ENCODE measurements around the gene GTSE1. TPM values are rescaled to one million over a fixed set of nuclear protein-coding genes. Genes with fewer than 3 reads are reported as not detected.
"Not testable (repeated sequence)": the region's sequence is repeated elsewhere in the genome, so short reads cannot be mapped to it uniquely, and the experiment has no call there.

Gene GTSE1, protein sequence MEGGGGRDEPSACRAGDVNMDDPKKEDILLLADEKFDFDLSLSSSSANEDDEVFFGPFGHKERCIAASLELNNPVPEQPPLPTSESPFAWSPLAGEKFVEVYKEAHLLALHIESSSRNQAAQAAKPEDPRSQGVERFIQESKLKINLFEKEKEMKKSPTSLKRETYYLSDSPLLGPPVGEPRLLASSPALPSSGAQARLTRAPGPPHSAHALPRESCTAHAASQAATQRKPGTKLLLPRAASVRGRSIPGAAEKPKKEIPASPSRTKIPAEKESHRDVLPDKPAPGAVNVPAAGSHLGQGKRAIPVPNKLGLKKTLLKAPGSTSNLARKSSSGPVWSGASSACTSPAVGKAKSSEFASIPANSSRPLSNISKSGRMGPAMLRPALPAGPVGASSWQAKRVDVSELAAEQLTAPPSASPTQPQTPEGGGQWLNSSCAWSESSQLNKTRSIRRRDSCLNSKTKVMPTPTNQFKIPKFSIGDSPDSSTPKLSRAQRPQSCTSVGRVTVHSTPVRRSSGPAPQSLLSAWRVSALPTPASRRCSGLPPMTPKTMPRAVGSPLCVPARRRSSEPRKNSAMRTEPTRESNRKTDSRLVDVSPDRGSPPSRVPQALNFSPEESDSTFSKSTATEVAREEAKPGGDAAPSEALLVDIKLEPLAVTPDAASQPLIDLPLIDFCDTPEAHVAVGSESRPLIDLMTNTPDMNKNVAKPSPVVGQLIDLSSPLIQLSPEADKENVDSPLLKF
- polyA plus RNA-seq (ENCODE audit: insufficient read length in 4 of 4) = 10 to 100 TPM; 10.5 to 21.1 (median 19.1) TPM

DNA sequence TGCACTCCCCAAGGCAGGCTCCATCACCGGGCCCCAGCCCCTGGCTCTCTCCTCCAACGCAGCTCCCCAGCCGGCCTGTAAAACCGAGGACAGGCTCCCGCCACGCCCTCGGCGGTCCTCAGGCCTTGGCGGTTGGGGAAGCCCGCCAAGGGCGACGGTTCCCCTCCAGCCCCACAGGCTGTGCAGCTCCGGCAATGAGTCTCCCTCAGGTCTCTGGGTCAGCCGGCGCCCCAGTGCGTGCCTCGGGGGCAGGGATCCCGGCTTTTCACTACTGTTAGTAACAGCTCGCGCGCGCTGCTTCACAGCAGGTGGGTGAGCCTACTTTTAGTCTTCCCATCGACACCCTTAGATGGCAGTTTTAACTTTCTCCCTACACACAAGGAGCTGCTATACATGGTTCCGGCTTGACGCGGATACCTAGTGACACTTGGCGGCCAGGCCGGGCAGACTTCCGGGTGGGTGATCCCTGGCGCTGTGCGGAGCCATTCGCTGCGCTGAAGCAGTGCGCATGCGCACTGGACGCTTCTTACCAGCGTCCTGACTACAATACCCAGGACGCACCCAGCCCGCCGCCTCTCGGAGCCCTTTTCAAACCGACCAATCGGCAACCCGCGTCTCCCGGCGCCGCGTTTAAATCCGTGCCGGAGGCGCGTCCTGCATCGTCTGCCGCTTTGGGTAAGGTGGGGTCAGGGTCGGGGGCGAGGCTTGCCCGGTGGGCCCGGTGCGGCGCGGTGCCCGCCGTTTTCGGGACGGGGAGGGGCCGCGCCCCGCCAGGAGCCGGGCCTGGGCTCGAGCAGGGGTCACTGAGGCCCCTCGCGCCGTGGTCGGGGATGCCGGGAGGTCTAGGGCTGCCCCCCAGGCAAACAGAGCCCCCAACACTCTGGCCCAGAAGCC lies at the start of gene GTSE1:
Gene GTSE1, plus strand, starts transcription at position 614 of the 894 bp plus-strand sequence. CDS start 531 bp downstream, outside the sequence.
- DNase-seq (ENCODE audit: low read depth in 4 of 4, low spot score in 2 of 4) = peak; percentile 90 to 97 (median 95)

- no peak for DNase-seq (ENCODE audit: low read depth in 4 of 4, low spot score in 2 of 4)
These were observed 49.2 kb upstream of the GTSE1 start for GRCh38 chr22:46247443-46247975.

- peak in 3 of 4 donors; percentile 53 to 79 (median 74) for DNase-seq (ENCODE audit: low read depth in 4 of 4, low spot score in 2 of 4)
These were observed 46.5 kb upstream of the GTSE1 start, which contains the start of gene CDPF1 for GRCh38 chr22:46250035-46250782. CDPF1 (minus strand) TSS chr22:46250293; CDS start chr22:46248284, 2,009 bp downstream.

GRCh38 chr22:46250783-46251125 lies 45.9 kb upstream of the GTSE1 start:
- no peak for DNase-seq (ENCODE audit: low read depth in 4 of 4, low spot score in 2 of 4)

DNA sequence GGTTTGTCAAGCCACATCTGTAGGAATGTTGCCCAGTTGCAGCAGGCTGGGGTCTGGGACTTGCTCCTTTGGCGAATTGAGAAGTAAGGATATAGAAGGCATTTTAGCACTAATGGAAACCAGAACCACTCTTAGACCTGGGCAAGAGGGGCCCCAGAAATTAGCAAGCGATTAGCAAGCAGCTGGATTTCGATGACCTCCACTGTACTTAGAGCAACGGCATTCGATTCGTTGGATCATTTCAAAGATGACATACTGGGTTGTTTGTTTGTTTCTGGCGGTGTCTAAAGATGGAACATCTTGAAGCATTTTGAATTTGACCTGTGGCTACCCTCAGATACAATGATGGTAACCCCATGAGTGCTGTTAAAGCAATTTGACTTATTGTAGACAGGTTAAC lies 45.4 kb upstream of the GTSE1 start:
- no peak for DNase-seq (ENCODE audit: low read depth in 4 of 4, low spot score in 2 of 4)

DNA sequence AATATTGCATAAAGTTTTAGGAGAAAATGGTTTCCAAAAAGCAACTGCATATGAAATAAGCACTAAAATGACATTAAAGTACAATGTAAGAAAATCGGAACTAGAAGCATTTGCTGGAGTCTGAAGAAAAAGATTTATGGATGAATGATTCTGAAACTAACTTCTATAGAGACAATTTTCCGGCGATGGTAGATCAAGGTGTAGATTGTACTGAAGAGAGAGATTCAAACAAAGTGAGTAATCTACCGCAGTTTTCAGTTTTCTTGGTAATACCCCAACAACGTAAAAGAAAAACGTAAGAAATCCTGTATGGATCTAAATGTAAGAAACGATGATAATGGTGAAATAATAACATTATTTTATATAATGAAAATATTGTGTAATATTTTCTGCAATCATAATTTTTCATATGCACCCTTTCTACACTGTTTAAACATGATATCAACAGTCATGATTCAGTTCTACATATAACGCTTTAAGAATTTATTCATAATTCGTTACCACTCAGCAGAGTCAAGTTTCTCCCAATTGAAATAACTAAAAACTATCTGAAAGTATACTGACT lies 44.8 kb upstream of the GTSE1 start:
- DNase-seq (ENCODE audit: low read depth in 4 of 4, low spot score in 2 of 4) = no peak

GRCh38 chr22:46256358-46256958 lies 40.2 kb upstream of the GTSE1 start:
- DNase-seq (ENCODE audit: low read depth in 4 of 4, low spot score in 2 of 4) = no peak

GRCh38 chr22:46259374-46259773 lies 37.3 kb upstream of the GTSE1 start:
- no peak for DNase-seq (ENCODE audit: low read depth in 4 of 4, low spot score in 2 of 4)

- no peak for DNase-seq (ENCODE audit: low read depth in 4 of 4, low spot score in 2 of 4)
These were observed 36.6 kb upstream of the GTSE1 start for GRCh38 chr22:46260038-46260437.

GRCh38 chr22:46262449-46263215 lies 34.0 kb upstream of the GTSE1 start:
- no peak for DNase-seq (ENCODE audit: low read depth in 4 of 4, low spot score in 2 of 4)

DNA sequence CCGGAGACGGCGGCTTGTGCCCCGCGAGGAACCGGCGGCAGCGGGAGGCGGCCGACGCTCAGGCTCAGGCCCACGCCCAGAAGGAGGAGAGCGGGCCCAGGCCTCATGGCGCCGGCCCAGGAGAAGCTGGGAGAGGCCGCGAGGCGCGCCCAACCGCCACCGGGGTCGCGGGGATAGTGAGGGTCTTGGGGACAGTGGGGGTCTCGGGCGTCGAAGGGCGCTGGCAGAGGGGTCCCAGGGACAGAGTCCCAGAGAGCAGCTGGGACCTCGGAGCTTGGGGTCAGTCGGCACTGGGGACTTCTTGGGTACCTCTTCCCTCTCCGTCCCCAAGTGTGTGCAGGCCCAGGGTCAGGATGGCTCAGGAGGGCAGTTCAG lies 33.5 kb upstream of the GTSE1 start, which contains the start of gene PKDREJ:
Gene PKDREJ, minus strand, starts transcription at position 128 of the 375 bp plus-strand sequence. Its CDS starts 21 bp downstream, at position 107.
- DNase-seq (ENCODE audit: low read depth in 4 of 4, low spot score in 2 of 4) = no peak

- DNase-seq (ENCODE audit: low read depth in 4 of 4, low spot score in 2 of 4) = not testable (repeated sequence)
These were observed 32.1 kb upstream of the GTSE1 start for GRCh38 chr22:46264520-46264919.

DNA sequence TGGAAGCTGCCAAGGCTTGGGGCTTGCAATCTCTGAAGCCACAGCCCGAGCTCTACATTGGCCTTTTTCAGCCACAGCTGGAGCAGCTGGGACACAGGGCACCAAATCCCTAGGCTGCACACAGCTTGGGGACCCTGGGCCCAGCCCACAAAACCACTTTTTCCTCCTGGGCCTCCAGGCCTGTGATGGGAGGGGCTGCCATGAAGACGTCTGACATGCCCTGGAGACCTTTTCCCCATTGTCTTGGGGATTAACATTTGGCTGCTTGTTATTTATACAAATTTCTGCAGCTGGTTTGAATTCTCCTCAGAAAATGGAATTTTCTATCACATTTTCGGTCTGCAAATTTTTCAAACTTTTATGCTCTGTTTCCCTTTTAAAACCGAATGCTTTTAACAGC lies 31.0 kb upstream of the GTSE1 start:
- DNase-seq (ENCODE audit: low read depth in 4 of 4, low spot score in 2 of 4) = not testable (repeated sequence)

DNA sequence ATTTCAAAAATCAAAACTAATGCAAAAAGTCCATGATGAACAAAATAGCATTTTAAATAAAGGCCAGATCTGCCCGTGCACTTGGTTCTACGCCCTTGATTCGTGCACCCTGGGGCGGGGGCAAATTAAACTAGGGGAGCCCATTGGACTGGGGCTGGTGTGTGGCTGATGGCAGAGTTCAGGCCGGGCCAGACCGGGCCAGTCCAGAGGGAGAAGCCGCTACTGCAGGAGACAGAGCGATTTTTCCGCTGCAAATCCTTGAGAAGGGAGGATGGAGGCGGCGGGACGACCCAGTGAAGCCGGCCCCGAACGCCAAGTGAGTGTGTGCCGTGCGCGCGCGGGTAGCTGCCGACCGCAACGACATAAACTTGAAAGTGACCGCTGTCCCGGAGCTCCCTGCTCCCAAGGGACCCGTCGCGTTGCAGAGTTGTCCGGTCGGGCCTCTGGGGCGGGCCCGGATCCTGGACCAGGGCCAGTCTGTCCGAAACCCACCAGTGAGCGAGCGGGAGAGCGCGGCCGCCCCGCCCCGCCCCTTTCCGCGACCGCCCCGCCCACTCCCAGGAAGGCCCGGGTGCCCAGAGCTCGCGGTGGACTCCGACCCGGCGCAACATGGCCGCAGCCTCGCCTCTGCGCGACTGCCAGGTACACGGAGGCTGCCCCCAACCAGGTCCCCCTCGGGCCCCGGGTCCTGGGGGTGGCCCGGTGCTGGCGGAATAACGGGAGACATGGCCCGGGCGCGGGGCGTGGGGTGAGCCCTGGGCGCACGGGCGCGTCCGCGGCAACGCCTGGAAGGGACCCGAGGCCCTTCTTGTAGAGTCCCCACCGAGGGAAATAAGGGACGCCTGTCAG lies 29.0 kb upstream of the GTSE1 start, which contains the start of gene TTC38:
Gene TTC38, plus strand, starts transcription at position 578 of the 849 bp plus-strand sequence. Its CDS starts 32 bp downstream, at position 610.
- peak in 2 of 4 donors; percentile 61 to 78 for DNase-seq (ENCODE audit: low read depth in 4 of 4, low spot score in 2 of 4)

DNA sequence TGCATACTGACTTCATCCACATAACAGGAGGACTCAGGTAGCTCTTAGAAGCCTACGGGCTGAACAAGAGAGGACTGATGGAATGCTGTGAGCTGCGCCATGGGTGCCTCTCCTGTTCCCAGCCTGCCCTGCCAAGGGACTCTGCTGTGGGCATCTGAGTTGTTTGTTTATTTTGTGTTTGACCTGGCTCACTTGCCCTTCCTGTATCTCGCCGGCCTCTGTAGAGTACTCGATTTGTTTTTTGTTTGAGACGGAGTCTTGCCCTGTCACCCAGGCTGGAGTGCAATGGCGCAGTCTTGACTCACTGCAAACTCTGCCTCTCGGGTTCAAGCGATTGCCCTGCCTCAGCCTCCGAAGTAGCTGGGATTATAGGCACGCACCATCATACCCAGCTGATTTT lies 27.1 kb upstream of the GTSE1 start:
- DNase-seq (ENCODE audit: low read depth in 4 of 4, low spot score in 2 of 4) = no peak

GRCh38 chr22:46272196-46272595 lies 24.5 kb upstream of the GTSE1 start:
- DNase-seq (ENCODE audit: low read depth in 4 of 4, low spot score in 2 of 4) = no peak

All from left renal cortex interstitium (tissue), 4 donors.